A204.1 (cell line): Measurements from ENCODE around the gene ATP11A.

Source experiments
- FAIRE-seq: peaks from 2 replicates; lab custom pipeline; 2012; peaks lifted over from hg19 to GRCh38; lab: Jason Lieb, UNC

The ATP11A gene

DNA sequence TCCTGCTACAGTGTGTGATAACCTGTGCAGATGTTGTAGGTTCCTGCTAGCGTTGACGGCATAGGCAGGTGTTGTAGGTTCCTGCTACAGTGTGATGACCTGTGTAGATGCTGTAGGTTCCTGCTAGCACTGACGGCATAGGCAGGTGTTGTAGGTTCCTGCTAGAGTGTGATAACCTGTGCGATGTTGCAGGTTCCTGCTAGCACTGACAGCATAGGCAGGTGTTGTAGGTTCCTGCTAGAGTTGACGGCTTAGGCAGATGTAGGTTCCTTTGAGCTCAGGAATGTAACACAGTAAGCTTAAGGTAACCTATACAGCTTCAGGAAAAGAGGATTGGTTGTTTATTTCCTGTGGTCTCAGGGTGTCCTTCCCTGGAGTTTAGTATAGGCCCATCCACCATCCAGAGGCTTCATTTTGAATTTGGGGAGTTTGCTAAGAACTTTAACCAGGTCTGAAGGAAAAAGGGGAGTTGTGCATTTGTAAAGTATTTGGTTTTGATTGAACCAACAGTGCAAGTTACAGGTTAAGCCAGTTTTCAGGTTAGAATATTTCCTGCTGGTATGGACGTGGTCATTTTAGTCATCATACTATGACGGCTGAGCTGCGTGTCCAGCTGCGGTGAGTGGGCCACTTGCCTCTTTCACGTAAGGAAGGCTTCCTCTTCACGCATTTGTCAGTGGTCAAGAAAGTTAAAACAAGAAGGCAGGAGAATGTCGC is 53.8 kb downstream of the ATP11A start:
- FAIRE-seq = no peak

DNA sequence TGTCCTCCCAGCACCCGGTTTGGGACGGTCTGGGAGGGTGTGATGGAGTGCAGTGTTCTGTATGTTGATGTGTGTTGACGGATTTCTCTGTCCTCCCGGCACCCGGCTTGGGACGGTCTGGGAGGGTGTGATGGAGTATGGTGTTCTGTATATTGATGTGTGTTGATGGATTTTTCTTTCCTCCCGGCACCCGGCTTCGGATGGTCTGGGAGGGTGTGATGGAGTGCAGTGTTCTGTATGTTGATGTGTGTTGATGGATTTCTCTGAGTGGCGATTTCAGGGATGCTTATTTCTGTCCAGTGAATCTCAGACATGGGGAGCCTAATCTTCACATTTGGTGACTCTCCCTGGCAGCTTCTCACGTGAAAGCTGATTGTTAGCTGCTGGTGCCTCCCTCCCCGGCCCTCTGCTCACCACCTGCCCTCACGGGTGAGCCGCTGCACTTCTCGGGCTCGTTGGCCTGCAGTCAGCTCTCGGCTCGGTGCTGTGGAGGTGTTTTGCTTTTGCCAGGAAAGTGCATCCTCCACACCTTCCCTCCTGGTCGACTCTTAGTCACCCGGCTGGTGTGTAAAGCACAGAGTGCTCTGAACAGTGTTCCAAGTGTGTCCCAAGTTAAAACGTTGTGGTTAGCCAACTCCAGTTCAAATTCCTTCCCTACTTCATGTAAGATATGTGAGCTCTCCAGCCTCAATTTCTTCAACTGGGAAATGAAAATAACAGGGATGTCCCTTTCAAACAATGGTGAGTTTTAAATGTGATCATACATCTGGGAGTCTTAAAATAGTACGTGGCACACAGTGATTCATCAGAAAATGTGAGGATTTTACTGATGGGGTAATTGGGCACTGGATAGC is 54.6 kb downstream of the ATP11A start:
- no peak for FAIRE-seq

DNA sequence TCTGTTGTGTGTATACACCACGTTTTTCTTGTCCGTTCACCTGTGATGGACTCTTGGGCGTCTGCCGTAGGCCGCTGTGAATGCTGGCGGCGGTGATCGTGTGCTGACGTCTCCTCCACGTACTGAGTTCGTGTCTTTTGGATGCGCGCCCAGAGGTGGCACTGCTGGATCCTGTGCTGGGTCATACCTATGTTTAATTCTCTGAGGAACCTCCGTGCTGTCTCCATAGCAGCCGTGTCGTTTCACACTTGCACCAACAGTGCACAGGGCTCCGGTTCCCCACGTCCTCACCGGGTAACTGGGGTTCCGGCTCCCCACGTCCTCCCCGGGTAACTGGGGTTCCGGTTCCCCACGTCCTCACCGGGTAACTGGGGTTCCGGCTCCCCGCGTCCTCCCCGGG is 56.2 kb downstream of the ATP11A start:
- no peak for FAIRE-seq

DNA sequence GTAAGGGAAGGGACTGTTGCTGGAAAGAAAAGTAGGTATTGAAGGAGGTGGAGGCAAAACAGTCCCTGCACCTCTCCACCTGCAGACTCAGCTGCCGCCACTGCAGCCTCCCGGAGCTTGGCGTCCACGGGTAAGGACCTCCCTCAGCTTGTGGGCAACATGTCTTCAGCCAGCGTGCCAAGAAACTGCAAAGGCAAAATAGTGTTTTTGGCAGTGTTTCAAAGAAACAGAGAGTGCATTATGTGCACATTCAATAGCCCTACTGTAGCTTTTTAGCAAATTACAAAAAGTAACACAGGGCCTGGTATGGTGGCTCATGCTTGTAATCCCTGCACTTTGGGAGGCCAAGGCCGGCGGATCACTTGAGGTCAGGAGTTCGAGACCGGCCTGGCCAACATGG is 57.4 kb downstream of the ATP11A start:
- FAIRE-seq = no peak

DNA sequence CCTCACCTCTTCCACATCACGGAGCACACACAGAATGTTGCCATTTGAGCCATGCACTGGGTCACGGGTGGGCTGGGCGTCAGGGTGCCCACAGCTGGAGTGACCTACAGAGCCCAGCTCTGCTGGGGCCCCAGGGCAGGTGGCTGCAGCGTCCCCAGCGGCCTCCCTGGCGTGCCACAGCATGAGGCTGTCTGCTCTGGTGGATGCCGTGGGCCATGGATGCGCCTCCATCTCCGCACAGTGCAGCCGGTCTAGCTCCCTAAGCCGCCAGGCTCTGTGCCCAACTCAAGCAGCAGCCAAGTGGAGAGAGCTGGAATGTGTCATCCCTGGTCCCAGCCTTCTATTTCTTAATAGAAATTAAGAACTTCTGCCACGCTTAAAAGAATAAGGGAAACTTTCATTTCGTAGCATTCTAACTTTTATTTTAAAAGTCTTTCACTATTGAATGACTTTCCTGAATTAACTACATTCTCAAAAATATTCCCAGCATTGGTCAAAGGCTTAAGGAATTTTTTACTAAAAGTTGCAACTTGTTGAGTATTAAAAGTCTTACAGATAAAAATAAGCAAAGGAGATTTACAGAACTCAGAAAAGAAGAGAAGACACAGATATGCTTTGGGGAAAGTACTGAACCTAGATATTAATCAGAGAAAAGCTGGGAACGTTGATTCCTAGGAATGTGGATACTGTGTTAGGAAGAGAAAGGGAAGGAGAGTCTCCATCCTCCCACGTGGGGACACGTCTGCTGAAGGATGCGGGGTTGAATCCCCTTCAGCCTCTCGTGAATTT is 59.3 kb downstream of the ATP11A start:
- FAIRE-seq = no peak

DNA sequence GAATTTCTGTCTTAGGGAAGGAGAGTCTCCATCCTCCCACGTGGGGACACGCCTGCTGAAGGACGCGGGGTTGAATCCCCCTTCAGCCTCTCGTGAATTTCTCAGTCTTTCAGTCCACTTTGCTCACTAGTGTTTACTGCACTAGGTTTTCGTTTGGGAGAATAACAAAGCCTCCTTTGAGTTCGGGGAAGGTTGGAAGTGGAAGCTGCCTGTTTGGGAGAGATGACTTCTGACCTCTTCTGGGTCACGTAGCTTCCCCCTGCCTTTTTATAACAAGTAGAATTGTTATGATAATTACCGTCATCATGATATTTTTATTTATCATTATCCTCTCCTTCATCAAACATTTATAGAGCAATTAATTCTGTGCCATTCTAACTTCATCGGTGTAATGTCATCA is 60.7 kb downstream of the ATP11A start:
- no peak for FAIRE-seq

DNA sequence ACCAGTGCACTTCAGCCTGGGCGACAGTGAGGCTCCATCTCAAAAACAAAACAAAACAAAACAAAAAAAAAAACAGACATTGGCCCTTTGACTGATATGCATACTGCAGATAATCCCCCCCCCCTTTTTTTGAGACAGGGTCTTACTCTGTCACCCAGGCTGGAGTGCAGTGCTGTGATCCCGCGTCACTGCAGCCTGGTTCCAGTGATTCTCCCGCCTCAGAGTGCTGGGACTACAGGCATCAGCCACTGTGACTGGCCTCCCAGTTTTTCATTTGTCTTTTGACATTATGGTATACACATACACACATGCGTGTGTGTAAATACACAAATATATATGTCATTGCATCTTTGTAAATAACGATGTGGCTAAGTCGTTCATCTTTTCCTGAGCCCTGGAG is 61.8 kb downstream of the ATP11A start:
- no peak for FAIRE-seq

DNA sequence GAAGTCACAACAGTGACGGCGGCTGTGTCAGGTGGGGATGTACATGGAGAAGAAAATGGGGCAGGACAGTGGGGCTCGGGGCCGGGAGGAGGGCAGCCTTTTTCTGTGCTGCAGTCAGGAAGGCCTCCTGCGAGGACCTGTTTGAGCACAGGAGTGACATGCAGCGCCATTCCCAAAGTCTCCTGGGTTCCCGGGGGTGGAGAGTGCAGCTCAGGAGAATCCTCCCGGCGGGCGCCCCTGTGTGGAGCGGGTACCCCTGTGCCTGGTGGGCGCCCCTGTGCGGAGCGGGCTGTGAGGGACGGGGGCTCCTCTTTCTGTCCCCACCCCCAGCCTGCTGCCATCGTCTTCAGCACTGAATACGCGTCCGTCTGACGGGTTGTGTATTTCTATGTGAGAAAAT is 62.4 kb downstream of the ATP11A start:
- FAIRE-seq = no peak

DNA sequence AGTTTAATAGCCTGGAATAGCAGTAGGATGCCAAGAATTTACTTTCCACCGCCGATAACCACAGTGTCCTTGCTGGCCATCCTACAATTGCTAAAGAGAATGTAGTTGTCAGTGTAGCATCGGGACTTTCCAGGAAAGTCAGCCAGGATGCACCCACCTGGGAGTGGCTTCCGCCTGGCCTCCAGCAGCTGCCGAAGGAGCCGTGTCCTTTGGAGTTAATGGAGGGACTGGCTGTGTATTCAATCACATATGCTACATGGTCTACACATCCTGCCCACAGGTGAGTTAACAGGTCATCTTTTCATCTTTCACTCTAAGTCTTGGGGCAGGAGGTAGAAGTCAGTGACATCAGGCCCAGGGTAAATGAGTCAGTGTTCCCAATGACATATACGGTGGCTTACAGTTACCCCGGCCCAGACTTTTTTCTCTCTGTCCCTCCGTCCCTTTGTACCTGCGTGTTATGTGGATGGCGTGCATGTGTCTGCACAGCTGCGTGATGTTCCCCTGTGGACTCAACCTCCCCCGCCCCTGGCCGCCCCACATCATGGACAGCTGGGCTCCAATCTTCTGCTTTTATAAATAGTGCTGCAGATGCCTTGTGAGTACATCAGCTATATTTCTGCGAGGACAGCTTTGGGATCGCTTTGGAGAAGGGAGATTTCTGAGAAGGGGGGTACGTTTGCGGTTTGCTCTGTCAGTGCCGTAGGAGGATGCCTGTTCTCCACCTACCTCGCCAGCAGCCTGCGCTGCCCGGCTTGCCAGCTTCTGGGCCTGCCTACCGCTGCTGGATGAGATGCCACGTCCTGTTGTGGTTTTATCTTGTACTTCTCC is 63.1 kb downstream of the ATP11A start:
- FAIRE-seq = no peak

DNA sequence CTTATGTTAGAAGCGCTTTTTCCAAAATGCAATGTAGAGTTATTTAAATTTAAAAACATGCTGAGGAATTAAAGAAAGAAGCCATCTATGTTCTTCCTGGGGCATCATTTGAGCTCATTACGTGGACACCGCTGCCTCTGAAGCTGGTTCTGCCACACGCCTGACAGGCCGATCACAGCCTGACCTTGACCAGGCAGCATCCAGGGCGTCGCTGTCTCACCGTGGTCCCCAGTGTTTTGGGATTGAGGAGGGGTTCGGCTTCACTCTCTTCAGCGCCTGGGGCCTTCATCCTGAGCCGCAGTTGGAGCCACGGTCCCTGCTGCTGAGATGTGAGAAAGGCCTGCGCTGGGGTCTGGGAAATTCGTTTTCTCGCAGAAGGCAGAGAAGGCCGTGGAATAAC is 64.0 kb downstream of the ATP11A start:
- FAIRE-seq = no peak

DNA sequence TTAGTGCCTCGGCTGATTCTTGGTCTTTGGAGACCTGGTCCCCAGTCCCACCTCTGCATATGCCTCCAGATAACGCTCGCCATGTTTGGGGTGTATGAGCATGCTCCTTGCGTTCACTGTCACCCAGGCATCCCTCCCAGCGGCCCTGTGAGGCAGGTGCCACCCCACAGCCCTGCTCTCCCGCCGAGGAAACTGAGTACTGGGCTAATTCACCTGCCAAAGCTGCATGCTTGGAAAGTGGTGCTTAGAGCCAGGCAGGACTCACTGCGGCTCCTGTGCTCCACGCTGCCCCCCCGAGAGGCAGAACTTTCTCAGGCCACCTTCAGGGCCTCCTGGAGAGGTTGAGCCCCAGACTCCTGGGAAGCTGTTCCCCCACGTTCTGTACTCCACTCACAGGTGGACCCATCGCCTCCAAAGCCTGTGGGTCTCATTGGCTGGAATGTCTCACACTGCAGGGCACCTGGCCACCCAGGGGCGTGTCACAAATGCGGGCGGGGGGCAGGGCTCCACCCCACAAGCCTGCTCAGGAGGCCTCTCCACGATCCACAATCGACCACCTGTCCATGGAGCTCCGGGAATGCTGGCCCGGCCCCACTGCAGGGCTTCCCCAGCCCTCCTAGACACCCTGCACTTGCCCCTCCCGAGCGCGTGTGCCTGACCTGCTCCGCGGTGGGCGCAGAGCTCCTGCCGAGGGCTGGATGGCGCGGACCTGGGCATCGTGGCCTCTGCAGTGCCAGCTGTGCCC is 64.6 kb downstream of the ATP11A start:
- FAIRE-seq = no peak

DNA sequence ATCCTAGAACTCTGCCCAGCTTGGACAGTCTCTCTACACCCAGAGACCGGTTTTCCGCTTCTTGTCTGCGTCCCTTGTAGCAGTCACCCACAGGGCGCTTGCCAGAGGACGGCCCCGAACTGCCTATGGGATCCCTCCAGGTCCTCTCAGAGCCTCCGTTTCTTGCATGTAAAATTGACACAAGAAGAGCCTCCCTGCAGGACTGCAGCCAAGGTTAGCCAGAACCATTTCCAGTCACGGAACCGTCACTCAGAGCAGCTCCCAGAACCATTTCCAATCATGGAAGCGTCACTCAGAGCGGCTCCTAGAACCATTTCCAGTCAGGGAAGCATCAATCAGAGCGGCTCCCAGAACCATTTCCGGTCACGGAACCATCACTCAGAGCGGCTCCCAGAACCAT is 65.5 kb downstream of the ATP11A start:
- no peak for FAIRE-seq

DNA sequence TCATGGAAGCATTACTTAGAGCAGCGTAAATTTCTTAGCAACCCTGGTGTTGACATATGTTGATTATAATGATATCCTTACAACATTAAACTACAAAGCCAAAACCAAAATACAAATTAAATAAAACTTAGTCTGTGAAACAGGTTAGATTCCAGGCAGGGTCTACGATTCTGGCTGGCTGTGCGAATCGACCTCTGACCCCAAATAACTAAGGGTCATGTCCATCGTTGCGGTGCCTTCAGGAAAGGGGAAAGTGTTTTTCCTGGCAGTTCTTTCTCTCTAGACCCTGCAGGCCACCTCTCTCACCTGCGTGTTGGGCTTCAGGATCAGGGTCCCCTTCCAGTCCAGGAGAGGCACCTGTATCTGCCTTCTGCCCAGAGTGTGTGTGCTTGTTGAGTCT is 66.2 kb downstream of the ATP11A start:
- FAIRE-seq = no peak

DNA sequence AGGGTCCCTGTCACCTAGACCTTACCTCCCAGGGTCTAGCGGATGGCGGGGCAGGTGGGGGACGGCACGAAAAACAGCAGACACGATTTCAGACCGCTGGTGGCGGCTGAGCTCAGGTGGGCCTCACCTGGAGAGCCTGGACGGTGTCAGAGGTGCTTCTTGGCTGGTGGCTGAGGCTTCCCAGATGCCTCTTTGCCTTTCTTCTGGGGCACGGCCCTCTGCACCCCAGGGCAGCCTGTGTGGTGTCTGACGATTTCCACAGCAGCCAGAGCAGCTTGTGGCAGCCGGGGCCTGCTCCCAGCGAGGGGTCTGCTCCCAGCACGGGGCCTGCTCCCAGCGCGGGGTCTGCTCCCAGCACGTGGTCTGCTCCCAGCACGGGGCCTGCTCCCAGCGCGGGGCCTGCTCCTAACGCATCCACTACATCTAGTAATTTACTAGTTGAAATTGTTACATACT is 66.7 kb downstream of the ATP11A start:
- FAIRE-seq = no peak

DNA sequence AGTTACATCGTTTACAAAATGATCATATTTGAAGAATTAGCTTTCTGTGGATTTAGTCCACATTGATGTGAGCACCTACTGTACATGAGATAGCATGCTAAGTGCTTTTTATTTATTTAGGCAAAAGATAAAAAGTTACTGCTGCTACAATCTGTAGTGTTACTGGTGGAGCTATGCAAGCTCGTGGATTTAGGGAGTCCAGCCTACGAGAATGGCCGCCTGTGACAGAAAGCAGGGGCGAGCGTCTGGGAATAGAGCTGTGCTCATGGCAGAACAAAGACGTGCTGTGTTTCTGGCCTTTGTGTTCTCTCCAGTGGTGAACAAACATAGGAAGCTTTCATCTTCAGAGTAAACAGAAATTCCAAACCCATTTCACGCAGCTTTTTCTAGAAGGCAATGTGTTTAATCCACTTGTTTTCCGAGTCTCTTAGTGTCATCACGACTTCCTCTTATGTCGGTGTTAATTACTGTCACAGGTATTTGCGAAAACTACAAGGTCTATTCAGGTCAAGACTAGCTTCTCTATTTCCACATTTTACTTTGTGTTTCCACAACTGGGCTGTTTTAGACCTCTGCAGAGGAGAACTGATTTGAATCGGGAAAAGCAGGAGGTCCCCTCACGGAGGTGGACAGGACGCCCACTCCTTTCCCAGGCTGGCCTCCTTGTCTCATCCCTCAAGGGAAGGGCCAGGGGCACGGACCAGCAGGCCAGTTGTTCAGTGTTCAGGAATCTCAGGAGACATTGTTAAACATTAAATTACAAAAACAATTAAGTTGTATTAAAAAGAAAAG is 67.3 kb downstream of the ATP11A start:
- no peak for FAIRE-seq

DNA sequence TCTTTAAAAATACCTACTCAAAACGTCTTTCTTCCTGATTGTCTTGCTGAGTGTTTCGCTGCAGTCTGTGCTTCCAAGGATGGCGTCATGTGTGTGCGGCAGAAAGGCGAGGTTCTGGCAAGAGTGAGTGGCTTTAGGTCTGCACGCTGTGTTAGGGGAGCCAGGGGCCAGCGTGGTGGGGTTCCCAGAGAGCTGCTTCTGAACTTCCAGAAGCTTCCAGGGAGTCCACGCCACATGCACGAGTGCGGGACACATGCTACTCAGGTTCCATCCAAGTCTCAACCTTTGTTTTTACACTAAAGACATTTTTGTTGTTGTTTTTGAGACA is 67.9 kb downstream of the ATP11A start:
- no peak for FAIRE-seq

DNA sequence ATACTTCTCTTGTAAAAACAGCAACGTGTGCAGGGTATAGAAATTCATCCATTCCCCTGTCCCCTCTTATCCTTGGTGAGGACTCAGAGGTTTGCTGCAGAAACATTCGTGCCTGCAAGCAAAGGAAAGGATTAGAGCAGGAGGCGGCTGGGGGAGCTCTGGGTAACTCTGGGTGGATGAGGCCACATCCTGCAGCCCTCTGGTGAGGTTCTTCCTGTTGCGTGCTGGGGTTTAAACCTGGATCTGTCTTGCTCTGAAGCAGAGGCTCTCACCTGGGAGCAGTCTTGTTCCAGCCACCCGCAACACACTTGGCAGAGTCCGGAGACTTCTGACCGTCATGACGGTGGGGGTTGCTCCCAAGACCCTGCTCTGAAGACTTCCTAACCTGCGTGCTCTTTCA is 69.2 kb downstream of the ATP11A start:
- FAIRE-seq = no peak

DNA sequence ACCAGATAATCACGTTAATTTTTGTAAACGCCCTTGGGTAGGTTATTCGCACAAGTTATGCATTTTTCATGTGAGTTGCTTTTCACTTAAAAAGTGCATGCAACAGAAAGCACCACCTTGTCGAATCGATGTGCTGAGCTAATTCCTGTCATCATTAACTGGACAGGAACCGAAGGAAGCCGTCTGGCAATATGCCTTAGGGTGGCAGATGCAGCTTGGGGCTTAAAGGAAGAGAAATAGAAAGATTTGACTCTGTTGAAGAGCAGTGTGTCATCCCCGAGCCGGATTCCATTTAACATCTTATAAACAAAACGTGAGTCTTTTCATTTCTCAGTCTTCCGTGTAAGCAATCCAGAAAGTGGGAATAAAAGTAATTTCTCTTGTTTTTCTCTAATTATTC is 70.0 kb downstream of the ATP11A start:
- FAIRE-seq = no peak

DNA sequence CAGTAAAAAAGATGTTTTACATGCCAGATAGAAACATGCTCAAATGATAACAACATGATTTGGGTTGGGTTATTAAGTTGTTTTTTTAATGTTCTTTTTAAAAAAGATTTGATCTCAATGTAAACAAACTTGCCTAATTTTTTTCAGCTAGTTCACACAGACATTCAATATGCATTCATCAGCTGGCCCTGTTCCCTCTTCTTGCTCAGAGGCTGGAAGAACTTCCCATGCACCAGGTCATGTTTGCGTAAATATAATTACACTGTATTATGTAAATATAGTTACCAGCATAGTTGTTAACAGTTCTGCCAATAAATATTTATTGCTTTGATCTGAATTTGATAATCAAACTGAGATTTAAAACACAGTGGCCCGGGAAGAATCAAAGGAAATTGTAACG is 70.6 kb downstream of the ATP11A start:
- FAIRE-seq = no peak

DNA sequence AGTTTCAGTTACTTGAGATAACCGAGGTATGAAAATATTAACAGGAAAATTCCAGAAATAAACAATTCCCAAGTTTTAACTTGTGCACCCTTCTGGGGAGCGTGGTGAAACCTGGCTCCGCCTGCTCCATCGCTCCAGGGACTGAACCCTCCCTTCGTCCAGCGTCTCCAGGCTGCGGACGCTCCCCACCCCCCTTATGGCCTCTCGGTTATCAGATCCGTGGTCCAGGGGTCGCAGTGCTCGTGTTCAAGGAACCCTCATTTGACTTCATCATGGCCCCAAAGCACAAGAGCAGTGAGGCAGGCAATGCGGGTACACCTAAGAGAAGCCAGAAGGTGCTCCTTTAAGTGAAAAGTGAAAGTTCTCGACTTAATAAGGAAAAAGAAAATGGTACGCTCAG is 71.1 kb downstream of the ATP11A start:
- FAIRE-seq = no peak
